NCI-H2029 (cell line): ENCODE data around the gene ZDHHC7.
"Not testable (repeated sequence)": the region's sequence is repeated elsewhere in the genome, so short reads cannot be mapped to it uniquely, and the experiment has no call there.

ENCODE experiments used
- DNase-seq: peaks from one replicate; lab custom pipeline; 2025; lab: John Stamatoyannopoulos, UW

Gene ZDHHC7, protein sequence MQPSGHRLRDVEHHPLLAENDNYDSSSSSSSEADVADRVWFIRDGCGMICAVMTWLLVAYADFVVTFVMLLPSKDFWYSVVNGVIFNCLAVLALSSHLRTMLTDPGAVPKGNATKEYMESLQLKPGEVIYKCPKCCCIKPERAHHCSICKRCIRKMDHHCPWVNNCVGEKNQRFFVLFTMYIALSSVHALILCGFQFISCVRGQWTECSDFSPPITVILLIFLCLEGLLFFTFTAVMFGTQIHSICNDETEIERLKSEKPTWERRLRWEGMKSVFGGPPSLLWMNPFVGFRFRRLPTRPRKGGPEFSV

DNA sequence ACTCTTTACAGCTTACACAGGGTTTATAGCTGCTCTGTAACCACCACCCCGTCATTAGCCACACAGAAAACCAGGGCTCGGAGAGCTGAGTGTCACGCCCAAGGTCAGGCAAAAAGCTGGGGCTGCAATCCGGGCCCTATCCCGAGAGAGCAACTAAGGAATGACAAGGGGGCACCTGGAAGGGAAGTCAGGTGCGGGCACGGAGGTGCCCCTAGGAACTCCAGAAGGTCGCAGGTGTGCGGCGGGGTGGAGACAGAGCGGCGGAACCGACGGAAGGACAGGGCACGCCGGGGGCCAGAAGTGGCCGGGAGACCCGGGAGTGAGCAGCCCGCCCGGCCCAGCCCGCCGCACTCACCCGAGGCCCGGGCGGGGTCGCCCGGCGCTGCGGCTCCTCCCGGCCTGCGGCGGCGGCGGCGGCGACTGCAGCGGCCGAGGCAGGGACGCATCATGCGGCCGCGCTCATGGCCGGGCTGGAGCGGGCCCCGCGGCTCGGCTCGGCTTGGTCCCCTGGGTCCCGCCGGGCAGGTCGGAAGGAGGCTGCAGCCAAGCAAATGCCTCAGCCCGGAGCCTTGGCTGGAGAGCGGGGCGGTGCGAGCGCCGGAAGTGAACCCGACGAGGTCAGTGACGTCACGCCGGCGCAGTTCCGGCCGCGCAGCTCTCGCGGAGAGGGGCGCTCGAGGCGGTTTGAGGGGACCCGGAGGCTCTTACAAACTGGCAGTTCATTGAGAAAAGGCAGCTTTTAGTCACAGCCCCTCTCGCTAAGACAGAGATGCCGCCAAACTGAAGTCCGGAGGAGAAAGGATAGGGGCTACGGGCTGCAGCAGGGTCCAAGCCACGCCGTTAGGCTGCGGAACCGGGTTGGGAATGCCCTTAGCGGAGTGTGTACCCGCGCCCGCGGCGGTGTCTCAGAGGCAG lies at the start of gene ZDHHC7:
TSS of gene ZDHHC7 (minus strand) at position 605 of the 915 bp plus-strand sequence. CDS start 20,917 bp downstream, outside the sequence.
- peak; percentile 48 for DNase-seq

DNA sequence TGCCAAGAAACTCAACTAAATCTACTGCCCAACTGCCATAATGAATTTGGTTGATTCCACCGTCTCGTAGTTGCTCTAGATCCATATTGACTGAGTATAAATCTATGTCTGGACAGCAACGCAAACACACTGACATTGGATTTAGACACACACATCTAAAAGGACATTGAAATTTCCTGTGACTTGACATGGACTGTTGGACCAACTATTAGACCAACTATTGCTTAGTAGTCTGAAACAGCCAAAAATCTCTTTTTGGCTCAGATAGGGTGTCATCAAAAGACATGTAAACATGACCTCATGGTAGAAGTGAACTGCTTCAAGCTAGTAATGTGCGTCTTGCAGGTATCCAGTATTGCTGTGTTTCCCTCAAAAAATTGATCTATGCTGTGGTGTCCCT lies 47.6 kb upstream of the ZDHHC7 start:
- DNase-seq: no peak

DNA sequence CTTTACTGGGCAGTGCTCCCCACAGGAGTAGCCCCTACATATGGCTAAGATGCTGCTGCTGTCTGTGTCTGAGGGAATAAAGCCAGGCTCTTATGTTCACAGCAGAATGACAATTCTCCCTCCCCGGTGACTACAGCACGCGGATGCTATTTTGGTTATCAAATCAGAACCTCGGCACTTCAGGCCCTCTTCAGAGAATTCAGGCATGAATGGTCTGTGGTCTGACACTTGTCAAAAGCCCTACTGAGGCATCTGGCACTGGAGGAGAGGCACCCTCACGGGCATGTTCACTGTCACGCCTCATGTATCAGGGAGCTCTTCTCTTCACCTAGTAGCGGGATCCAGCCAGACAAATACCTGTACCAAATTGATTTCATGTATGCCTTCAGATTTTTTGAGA lies 46.6 kb upstream of the ZDHHC7 start:
- DNase-seq: peak; percentile 19

DNA sequence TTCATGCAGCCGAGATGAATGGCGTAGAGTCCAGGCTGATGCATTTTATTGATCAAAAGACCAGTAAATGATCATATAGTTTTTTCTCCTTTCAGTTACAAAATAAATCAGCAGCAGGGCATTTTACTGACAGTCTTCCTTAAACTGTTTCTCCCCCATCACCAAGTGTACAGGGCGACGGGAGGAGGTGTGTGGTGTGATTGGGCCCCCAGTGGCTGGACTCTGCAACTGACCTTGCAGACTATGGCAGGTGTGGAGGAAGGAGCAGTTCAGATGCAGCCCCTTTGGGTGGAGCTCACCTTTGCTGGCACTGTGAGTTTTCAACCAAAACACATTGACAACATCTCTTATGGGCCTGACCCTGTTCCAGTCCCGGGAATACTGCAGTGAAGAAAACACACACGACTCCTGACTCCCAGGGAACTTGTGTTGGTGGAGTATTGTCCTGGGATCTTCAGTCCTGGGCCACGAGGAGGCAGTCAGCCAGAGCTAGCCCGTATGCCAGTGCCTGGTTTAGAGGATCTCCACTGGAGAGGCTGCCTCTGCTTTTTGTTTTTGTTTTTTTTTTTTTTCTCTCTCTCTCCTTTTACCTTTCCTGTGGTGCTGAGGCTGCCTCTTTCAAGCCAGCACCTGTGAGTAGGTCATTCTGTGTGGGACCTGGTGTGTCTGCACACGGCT lies 46.0 kb upstream of the ZDHHC7 start:
- DNase-seq: no peak

DNA sequence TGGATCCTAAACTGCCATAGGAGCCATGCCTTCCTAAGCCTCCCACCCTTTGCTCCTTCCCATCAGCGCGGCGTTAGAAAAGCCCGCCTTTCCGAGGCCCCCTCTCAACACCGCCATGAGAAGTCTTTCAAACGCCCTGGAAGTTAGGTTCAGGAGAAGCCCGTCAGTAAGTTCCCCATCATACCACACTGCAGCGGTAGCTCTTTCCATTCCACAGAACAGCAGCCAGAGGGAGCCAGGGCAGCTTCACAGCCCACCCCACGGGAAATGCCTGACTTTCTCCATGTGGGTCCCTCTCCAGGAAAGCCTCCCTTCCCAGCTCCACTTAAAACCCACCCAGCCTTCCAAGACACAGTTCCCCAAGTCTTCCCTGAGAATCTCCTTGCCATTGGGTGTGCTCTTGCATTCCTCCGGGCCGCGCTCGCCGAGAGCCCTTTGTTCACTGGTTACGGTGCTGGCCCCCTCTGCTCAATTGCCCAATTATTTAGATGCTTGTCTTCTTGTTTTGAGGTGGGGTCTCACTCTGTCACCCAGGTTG lies 44.9 kb upstream of the ZDHHC7 start:
- no peak for DNase-seq

DNA sequence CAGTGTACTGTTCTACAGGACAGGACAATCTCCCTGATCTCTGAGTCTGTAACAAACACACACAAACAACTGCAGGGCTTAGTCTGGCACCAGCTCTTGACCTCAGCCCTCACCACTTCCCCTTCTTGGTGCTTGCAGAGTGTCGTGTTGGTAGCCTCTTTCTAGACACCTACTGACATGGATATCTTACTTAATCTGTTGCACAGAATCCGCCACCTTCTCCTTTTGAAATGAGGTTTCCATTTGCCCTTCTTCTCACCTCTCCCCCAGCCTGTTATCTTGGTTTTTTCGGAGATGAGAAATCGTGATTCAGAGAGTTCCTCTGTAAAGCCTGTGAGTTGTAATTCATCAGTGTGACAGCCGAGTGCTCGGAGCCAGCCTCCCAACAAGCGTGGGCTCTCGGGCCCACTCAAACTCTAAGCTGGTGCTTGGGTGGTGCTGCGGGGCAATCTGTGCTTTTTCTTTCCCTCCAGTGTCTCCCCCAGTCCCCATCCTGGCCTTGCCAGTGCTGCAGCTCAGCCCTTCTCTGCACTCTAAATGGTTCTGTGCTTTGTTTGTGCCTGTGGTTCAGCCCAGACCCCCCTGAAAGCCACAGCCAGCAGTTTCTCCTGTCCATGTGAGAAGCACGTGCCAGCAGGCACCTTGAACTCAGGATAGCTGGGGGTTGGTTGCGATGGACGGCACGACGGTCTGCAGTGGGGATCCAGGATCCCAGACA lies 44.3 kb upstream of the ZDHHC7 start:
- DNase-seq: no peak

DNA sequence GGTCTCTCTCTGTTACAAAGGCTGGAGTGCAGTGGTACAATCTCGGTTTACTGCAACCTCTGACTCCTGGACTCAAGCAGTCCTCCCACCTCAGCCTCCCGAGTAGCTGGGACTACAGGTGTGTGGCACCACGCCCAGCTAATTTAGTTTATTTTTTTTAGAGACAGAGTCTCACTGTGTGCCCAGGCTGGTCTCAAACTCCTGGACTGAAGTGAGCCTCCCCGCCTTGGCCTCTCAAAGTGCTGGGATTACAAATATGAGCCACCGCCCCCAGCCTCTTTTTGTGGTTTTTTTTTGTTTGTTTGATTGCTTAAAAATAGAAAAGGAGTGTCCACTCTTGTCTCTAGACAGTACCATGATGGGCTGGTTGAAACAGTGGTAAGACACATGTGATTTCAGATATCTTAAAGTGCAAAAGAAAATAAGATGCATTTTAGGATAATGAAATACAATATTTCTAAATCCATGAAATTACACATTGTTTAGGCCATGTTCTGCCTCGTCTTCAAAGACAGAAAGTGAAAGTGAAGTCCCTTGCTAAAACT lies 43.7 kb upstream of the ZDHHC7 start:
- no peak for DNase-seq

DNA sequence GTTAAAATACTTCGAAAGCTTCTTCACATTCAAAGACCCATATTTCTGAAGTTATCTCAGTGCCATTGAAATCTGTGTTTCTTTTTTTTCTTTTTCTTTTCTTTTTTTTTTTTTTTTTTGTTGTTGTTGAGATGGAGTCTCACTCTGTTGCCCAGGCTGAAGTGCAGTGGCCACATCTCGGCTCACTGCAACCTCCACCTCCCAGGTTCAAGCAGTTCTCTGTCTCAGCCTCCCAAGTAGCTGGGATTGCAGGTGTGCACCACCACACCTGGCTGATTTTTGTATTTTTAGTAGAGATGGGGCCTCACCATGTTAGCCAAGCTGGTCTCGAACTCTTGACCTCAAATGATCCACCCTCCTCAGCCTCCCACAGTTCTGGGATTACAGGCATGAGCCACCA lies 43.0 kb upstream of the ZDHHC7 start:
- not testable (repeated sequence) for DNase-seq

DNA sequence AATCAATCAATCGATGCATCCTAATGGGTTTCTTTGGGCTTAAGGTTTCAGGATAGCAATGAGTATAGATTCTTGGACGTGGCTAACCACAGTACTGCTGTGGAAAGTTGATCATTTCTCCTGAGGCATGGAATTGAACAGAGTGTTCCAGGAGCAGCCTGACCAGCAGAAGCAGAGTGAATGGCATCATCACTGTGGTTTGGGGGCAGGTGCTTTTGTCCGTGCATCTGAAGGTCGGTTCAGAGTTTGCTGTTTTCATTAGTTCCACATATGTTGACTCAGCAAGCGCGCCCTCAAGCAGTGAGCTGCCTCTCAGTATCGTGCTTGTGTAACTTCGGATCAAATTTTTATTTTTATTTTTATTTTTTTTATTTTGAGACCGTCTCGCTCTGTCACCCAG lies 41.2 kb upstream of the ZDHHC7 start:
- no peak for DNase-seq

DNA sequence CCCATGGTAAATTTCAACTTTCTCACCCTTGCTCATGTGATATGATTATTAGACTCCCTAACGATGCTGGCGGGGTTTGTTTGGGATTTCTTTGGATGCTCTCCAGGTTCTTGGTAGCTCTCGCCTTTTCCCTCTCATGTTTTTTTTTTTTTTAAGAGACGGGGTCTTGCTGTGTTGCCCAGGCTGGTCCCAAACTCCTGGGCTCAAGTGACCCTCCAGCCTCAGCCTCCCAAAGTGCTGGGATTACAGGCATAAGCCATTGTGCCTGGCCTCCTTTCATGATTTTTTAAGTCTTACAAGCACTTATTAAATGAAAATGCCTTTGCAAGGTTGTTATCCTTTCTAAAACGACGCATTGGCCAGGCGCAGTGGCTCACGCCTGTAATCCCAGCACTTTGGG lies 40.3 kb upstream of the ZDHHC7 start:
- DNase-seq: no peak

DNA sequence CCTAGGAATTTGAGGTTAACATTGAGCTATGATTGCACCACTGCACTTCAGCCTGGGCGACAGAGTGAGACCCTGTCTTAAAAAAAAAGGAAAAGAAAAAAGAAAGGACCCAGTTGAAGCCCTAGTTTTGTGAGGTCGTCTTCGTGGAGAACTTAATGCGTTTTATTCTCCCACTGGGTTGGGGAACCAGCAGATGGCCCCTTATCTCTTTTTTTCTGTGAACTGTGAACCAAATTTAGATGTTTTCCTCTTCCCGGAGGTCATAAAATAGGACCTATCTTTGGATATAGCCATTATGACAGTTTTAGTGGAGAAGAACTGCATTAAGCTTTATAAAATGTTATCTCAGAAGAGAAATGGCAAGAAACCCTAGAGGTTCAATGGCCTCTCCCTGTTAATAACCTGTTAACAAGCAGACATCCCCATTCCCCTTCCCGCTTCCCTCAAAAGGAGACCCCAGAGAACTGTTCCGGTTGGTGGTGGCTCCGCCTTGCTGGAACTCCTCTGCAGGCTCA lies 39.8 kb upstream of the ZDHHC7 start:
- no peak for DNase-seq

DNA sequence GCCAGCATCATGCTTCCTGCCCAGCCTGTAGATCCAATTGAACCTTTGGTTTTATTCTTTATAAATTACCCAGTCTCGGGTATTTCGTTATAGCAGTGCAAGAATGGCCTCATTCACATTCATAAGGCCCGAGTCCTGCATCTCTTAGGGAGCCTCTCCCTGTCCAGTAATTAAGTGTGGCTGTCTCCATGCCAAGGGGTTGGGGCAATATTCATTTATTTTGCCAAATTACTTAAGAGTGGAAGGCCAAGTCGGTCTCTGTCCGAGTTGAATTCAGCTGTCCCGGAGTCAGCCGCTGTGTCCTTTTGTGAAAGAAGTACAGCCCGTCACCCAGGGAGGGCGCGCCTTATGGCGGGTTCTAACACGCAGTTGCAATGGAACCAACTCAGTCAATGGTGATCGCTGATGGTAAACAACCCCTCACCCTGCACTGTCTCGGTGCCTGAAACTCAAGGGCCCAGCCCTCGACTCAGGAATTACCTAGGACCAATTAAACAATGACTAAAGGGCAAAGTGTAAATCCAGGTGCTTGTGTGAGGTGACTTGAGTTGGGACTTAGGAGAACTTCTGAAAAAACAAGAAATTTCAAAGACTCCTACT lies 38.5 kb upstream of the ZDHHC7 start:
- no peak for DNase-seq

DNA sequence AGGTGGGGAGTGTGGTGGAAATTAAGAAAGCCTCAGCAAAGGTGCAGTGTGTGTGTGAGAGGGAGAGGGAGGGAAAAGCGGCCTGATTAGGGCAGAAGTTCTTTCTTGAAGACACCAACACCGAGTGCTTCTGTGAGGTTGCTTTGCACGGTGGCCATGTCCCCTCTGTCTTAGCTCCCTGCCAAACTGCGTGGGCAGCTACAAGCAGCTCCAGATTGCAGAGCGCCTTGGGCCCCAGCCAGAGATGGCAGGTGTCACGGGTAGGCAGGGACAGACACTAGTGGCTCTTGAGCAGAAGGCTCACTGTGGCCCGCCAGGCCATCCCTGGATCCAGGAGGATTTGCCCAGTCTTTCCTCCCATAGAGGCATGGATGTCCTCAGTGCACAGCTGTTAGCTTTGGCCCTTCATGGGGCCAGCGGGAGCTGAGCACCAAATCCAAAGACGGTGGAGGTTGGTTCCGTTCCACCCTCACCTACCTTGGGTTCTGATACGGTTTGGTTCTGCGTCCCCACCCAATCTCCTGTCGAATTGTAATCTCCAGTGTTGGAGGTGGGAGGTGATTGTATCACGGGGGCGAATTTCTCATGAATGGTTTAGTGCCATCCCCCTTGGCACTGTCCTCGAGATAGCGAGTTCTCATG lies 37.7 kb upstream of the ZDHHC7 start:
- peak; percentile 54 for DNase-seq

DNA sequence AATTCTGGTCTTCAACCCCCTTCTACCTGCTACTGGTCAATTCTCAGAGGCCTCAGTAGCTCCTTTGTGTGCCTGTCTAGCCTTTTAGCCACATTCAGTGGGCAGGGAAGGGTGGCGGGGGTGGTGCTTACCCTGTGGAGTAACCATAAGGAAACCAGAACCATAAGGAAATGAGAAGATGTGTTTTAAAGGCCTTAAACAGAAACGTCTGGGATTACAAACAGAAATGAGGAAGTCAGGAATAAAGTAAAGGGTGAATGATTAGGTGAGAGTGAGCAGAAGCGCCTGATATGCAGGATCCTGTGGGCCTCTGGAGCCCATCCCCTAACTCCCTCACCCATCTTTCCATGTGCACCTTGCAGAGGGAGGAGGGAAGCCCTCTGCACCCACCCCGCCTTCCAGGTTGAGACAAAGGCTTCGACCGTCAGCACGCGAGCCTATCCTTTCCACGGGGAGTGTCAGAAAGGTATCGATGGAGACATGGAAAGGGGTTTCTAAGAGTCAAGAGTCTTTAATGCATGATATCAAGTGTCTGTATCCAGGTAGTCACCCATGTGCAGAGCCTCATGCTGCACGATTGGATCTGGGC lies 36.6 kb upstream of the ZDHHC7 start:
- no peak for DNase-seq

DNA sequence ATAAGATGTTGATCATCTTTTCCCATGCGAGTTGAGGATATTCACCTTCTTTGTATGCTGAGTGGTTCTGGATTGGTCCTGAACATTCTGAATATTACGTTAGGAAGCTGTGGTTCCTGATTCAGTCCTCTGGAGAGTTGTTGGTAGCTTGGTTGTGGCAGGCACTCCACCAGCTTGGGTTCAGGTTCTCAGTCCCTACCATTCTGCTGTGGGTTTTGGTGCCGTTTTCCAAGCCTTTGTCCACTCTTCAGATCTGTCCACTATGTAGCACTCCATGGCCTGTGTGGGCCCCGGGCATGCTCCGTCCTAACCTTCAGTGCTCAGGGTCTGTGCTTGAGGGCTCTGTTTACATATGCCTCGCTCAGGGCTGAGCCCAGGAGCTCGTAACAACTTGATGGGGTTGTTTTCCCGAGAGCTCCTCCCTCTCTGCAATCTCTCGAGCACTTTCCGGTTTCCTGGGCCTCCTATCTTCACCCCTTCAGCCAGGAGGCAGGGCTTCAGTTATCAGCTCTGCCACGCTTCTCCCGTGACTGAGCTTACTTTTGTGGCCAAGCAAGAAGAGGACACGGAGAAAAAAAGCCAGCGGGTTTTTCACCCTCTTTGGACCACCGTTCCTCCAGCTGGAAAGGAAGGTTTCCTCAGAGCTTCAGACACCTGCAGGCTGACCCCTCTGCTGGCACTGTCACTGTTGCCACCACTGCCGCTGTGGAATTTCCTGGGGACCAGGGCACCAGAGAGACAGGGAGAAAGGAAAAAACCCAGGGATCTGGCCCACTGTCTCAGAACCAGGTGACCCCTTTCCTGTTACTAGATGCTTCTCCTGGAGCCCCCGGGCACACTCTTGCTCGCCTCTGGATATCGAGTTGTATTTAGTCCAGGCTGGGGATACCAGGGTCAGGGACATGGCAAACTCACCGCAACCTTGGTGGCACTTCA lies 35.9 kb upstream of the ZDHHC7 start:
- DNase-seq: no peak

DNA sequence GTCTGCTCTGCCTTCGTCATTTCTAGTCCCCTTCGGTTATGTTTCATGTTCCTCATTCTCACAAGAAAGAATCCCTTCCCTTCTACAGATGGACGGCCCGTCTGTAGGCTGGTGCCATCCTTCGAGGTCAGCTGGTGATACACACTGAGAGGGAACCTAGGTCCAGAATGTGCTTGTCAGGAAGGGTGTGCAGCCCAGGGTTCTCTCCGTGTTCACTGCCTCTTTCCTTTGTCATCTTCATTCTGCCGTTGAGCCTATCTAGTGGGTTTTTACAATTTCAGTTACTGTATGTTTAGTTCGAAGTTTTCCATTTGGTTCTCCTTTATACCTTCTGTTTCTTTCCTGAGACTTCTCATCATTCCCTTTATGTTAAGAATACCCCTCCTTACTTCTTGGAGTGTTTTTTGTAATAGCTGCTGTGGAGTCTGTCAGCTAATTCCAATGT lies 35.2 kb upstream of the ZDHHC7 start:
- DNase-seq: no peak

DNA sequence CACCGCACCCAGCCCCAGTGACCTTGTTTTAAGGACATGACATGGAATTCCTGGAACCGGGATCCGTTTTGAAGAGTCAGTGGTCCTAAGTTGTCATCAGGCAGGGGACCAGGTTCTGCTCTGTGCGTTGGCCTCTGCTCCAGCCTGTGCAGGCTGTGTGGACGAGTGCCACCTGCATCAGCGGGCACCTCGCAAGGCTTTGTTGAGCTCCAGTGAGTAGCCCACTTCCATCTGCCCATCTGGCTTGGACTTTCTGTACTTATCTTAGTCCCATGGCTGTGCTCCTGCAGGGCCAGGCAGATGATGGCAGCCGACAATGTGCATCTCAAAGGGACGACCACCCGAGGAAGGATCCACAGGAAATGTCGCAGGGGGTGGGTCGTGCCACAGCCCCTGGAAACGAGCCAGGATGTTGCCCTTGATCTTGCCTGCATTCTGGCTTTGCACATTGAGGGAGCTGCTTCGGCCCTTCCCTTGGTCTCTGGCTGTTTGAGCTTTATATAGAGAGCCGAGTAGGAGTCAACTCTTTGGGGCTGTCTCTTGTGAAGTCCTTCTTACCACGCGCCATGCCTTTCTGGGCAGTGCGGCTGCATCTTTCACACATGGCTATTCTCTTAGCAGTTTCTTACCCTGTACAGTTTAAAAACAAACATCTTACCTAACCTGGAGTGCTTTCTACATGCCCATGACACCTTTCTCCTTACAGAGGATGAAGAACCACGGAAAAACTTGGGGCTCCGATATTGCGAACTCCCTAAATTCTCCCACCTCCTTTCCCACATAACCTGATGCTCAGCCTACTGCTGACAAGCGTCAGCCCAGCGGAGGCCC lies 34.5 kb upstream of the ZDHHC7 start:
- DNase-seq: no peak

DNA sequence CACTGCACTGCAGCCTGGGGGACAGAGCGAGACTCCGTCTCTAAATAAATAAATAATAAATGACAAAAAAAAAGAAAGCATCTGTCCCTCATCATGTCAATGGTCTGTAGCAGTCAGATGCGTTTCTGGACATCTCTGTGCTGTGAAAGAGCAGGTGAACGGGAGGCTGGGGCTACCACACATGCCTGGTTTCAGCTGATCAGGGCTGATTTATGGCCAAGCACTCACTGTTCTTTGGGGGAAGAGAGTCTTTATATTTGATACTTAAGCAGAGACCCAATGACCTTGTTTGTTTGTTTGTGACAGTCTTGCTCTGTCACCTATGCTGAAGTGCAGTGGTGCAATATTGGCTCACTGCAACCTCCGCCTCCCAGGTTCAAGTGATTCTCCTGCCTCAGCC lies 33.7 kb upstream of the ZDHHC7 start:
- no peak for DNase-seq
